Ovary (tissue), 3 donors: ENCODE results near the gene ENOPH1.

Source experiments
- CTCF ChIP-seq, 3 donors: fragments of 450-650 bp in 2 of 3; fragments of 200-600 bp in 1 of 3; IDR thresholded peaks; one replicate each; pipeline versions ENCODE4 v1.5.1 to v1.8.0; 2016 to 2022; ENCODE audit warnings: antibody characterized with exemption in 3 of 3, mild to moderate bottlenecking in 1 of 3
- EP300 ChIP-seq: sonication (generic); formaldehyde crosslinking; IDR thresholded peaks from one replicate; pipeline ENCODE4 v1.6.1; 2017; ENCODE audit warnings: antibody characterized with exemption
- POLR2A ChIP-seq: fragments of 450-650 bp; IDR thresholded peaks from one replicate; pipeline ENCODE4 v1.6.1; 2017; ENCODE audit warnings: antibody characterized with exemption, mild to moderate bottlenecking, moderate library complexity
- donor health status: DM: no; HTN: no; CAD: no.

- TF ChIP-seq CTCF (IDR thresholded peaks at IDR 0.05) = no peak
- TF ChIP-seq POLR2A = no peak
- TF ChIP-seq EP300 = no peak
Observed at GRCh38 chr4:82439088-82439487, 8.7 kb downstream of the ENOPH1 start.
